DMS153 treated with DMSO at 0.1 percent for 48 hours (cell line): Measurements from ENCODE around the gene TERB2.
"Not testable (repeated sequence)": the region's sequence is repeated elsewhere in the genome, so short reads cannot be mapped to it uniquely, and the experiment has no call there.

Source experiments
- DNase-seq: peaks from one replicate; lab custom pipeline; 2025; ENCODE audit not compliant: unreplicated experiment; lab: John Stamatoyannopoulos, UW

The TERB2 gene

DNA sequence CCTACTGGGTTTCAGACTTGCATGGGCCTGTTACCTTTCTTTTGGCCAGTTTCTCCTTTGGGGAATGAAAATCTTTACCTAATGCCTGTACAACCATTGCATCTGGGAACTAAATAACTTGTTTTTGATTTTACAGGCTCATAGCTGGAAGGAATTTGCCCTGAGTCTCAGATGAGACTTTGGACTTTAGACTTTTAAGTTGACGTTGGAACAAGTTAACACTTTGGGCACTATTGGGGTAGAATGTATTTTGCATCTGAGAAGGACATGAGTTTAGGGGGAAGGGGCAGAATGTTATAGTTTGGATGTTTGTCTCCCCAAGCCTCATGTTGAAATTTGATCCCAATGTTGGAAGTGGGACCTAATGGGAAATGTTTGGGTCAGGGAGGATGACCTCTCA lies 44.7 kb downstream of the TERB2 start:
- DNase-seq, result not testable (repeated sequence)

DNA sequence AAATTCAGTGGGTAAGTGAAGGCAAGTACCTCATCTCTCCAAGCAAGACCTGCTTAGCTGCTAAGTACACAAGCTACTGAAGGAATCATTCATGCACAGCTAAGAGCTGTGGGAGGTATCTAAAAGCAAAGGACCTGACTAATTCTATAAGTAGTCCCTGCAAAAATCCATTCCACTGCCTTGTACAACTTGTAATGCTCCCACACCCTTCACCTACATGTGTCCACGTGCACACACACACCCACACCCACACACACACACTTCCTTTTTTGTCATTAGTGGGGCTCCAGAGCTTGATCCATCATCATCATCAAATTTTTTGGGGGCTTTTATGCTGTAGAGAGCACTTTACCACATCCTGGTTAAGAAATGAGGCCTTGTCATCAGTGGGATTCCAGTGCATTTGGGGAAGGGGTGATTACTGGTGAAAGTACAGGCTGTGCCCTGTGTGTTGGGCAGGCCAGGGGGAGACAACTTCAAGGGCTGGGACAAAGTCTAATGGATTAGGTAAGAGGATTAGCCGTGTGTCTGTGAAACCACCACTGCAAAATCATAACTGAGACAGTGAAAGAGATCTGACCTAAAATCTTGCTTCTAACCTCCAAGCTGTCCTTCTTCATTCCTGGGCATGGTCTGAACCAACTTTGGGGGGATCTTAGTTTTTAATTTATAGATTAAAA lies 47.4 kb downstream of the TERB2 start:
- not testable (repeated sequence) for DNase-seq

GRCh38 chr15:45004590-45005175 lies 48.2 kb downstream of the TERB2 start:
- not testable (repeated sequence) for DNase-seq

GRCh38 chr15:45009046-45009445 lies 52.6 kb downstream of the TERB2 start:
- DNase-seq, result no peak

GRCh38 chr15:45015114-45015513 lies 58.6 kb downstream of the TERB2 start:
- not testable (repeated sequence) for DNase-seq

- DNase-seq, result not testable (repeated sequence)
These were observed 63.9 kb downstream of the TERB2 start for GRCh38 chr15:45020222-45020900.

GRCh38 chr15:45020901-45021259 lies 64.4 kb downstream of the TERB2 start:
- not testable (repeated sequence) for DNase-seq

DNA sequence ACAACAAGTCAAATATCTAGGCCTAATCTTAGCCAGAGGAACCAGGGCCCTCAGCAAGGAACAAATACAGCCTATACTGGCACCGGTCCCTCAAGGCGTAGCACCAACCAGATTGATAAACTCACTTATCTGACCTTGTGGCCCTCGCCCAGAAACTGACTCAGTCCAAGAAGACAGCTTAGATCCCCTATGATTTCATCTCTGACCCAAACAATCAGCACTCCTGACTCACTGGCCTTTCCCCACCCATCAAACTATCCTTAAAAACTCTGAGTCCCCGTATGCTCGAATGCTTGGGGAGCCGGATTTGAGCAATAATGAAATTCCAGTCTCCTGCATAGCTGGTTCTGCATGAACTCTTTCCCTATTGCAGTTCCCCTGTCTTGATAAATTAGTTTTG lies 64.9 kb downstream of the TERB2 start:
- DNase-seq, result no peak

DNA sequence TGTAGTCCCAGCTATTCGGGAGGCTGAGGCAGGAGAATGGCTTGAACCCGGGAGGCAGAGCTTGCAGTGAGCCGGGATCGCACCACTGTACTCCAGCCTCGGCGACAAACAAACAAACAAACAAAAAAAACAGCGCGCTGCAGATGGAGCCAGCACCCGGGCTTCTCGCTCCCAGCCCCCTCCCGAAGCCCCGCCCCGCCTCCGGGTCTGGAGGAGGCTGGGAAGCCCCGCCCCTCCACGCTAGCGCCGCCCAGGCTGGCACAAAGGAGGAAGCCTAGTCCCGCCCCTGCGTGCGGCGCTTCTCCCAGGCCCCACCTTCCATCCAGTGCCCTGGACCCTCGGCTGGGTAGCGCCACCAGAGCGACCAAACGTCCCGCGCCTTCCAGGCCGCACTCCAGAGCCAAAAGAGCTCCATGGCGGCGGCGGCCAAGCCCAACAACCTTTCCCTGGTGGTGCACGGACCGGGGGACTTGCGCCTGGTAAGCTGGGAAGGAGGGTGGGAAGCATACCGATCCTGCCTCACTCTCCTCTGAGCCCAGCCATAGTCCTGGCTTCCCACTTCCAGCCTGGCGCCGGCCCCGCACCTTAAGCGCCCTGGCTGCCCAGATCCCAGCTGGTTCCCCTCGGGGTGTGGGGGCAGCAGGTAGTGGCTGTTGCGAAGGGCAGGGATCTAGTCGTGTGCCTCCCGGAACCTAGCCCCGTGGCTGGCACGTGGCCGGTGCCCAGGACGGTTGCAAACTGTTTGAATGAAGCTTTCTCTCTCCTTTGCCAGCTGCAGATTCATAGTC lies 66.6 kb downstream of the TERB2 start, which contains the start of gene SORD:
Gene SORD, plus strand, starts transcription at position 325 of the 788 bp plus-strand sequence. Its CDS starts 89 bp downstream, at position 414.
- peak; percentile 12 for DNase-seq

GRCh38 chr15:45023659-45024225 lies 67.3 kb downstream of the TERB2 start:
- no peak for DNase-seq

GRCh38 chr15:45024649-45025048 lies 68.2 kb downstream of the TERB2 start:
- not testable (repeated sequence) for DNase-seq

- not testable (repeated sequence) for DNase-seq
These were observed 69.1 kb downstream of the TERB2 start for GRCh38 chr15:45025627-45026026.

DNA sequence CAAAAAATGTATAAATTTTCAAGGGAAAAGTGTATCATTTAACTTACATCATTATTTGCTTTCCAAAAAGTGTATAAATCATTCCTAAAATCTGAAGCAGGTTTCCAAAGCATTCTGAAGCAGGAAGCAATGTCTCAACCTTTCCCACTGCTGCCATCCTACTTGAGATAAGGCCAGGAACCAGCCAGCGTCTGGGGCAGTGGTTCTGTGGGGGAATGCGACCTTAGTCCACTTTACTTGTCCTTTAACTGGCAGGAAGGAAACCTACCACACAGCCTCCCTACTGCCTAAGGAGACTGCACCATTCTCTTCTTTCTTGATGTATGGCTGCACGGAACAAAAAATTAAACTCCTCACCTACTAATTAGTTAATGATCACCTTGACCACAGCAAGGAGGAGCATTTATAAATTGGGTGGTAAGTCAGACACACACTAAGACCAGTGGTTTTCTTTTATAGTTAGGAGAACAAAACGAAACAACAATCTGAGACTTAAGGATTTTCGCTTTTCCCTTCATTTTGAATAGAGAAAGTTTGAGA lies 70.2 kb downstream of the TERB2 start:
- DNase-seq, result no peak

GRCh38 chr15:45027220-45027619 lies 70.7 kb downstream of the TERB2 start:
- no peak for DNase-seq
